Left renal cortex interstitium (tissue), 4 donors: Measurements from ENCODE around the gene NCF2. TPM values are rescaled to one million over a fixed set of nuclear protein-coding genes. Genes with fewer than 3 reads are reported as not detected.
"Not testable (repeated sequence)": the region's sequence is repeated elsewhere in the genome, so short reads cannot be mapped to it uniquely, and the experiment has no call there.

Source experiments
- DNase-seq, 4 donors: peaks; one replicate each; pipeline ENCODE4 v3.0.0-alpha.2; 2013; ENCODE audit warnings: low read depth in 4 of 4, low spot score in 2 of 4, missing footprints in 1 of 4
- polyA plus RNA-seq, 4 donors: library from polyadenylated mRNA; unstranded; fragments of 120-200 nt; gene quantifications; one replicate each; pipeline ENCODE4 v1.2.1, GENCODE V29; 2013; ENCODE audit not compliant: insufficient read length in 4 of 4

Gene NCF2
- polyA plus RNA-seq, 4 donors: 2.5 to 4.9 (median 3.1) TPM

DNA sequence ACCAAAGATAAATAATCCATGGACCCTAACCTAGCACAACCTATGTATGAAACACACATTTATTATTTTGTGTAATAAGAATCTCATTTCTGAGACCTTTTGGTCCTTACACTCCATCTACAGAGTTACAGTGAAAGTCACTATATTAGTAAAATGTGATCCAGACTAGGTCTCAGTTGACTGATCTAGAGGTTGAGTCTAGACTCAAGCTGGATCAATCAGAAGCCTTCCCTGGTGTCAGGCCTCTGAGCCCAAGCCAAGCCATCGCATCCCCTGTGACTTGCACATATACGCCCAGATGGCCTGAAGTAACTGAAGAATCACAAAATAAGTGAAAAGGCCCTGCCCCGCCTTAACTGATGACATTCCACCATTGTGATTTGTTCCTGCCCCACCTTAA, 22.7 kb upstream of the NCF2 start:
- not testable (repeated sequence) for DNase-seq

DNA sequence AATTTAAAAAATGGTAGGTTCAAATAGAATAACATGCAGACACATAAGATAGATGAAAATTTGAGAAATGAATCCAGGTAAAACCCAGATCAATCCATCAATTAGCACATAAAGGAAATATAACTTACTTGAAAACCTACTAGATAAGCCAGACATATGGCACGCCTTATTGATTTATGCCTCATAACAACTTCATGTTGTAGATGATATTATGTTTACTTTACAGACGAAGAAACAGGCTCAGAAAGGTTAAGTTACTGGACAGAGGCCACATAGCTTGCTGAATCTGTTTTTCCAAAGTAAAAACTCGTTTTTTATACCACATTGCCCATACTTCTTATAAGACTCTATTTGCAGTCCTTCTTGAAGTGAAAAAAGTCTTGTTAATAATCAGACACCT, 22.1 kb upstream of the NCF2 start:
- no peak for DNase-seq

DNA sequence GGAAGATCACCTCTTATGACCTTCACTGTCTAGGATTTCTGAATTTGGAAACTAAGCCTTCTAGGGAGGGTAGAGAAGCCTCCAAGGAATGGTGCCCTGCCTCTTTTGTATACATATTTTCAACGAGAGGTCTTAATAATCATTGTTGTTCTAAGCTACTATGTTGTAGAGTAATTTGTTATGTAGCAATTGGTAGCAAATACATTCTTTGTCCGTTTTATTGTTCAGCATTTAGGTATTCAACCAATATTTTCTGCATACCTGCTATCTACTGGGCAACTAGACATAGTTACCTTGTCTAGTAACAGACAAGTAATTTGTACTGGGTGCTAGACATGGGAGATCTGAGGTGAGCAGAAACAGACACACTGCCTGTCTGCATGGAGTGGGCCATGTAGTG, 20.8 kb upstream of the NCF2 start:
- DNase-seq: no peak

DNA sequence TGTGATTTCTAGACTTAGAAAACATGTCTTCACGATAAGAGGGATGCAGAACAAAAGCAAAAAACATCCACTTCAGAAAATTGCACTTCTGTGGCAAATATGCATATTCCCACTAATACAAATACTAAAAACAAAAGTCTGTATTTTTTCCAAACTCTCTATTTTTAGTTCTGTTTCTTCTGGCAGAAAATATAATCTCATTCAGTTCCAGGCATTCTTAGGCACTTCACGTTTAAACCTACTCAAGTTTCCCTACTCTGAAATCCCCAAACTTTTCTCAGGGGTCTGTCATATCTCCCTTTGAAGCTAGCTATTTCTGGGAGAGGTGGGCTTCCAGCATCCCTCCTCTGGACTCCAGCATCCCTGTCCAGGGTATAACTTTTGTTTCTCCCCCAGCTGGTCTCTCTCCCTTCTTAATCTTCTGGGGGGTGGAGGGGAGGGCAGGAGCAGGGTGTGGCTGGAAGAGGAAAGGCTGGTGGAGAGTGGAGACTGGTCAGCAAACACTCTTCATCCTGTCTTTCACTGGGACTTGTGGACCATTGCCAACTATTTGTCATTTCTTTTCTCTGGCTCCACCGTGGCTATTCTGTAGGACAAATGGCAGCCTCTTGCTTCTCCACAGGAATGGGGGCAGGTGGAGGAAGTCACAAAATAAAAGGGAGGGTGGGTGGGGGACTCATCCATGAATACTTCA, 19.6 kb upstream of the NCF2 start:
- DNase-seq: no peak

DNA sequence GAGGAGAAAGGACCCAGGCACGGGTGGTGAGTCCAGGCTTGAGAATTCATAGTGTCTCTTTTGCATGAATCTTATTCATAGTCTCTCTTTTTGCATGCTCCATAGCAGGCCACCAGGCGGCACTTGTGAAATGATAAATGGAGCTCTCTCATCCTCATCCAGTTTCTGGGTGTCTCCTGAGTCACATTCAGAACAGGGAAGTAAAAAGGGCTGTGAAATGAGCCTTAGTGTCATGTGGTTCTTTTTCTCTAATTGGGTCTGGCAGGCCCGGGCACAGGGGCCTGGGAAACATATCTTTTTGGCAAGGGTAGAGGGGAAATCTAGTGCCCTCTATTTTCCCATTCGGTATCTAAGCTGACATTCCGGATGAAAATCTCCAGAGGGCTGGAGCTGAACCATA, 19.1 kb upstream of the NCF2 start:
- DNase-seq: no peak

DNA sequence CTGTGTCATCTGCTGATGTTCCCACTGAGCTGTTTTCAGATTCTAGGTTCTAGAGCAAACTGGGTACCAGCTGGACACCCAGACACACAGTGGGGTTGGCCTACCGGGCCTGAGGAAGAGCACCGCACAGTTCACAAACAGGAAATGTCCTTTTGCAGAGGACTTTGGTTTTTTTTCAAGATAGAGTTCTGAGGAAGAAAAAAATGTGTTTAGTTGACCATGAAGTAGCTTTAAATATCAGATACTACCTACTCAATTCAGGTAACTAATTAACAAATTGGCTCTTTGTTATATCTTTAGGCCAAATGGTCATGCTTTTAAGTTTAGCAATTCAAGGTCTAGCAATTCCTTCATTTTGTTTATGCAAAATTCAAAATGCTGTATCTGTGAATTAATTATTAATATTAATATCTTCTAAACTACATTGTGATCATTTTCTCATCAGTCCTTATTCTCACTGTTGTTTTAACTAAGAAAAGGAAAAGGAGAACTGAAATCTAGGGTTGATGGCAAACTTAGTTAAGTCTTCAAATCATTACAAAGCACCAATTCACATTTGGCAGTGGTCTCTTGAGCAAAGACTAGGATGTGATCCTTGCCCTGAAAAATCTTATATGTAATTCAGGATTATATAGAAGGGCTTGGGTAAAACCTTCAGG, 17.2 kb upstream of the NCF2 start:
- no peak for DNase-seq

DNA sequence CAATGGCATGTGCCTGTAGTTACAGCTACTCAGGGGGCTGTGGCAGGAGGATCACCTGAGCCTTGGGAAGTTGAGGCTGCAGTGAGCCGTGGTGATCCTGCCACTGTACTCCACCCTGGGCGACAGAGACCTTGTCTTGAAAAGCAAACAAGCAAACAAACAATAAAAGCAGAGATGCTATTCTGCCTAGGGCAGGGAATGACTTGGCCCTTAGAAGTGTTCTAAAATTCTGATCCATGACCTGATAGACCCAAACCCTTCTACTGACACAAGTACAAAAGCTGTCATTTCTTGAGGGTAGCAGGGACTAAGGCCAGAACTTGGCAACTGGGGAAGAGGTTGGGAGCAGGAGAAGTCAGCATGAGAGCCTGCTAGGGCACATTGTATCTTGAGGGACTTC, 15.6 kb upstream of the NCF2 start:
- DNase-seq: no peak

DNA sequence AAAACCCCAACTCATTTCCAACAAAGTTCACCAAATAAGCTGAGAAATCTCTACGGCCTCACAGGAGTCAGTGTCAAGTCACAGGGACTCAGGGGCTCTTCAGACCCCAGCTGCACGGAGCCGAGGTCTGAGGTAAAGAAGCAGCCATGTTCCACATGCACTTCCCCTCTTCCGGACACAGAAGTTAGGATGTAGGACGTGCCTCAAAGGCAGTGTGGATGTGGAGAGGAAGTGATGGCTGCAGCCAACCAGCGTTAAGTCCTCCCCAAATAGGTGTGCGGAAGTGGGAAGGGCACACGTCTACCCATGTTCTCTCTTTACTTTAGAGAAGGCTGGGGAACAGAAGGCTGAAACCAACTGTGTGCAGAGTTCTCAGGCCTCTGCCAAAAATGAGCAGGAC, 14.6 kb upstream of the NCF2 start:
- no peak for DNase-seq

DNA sequence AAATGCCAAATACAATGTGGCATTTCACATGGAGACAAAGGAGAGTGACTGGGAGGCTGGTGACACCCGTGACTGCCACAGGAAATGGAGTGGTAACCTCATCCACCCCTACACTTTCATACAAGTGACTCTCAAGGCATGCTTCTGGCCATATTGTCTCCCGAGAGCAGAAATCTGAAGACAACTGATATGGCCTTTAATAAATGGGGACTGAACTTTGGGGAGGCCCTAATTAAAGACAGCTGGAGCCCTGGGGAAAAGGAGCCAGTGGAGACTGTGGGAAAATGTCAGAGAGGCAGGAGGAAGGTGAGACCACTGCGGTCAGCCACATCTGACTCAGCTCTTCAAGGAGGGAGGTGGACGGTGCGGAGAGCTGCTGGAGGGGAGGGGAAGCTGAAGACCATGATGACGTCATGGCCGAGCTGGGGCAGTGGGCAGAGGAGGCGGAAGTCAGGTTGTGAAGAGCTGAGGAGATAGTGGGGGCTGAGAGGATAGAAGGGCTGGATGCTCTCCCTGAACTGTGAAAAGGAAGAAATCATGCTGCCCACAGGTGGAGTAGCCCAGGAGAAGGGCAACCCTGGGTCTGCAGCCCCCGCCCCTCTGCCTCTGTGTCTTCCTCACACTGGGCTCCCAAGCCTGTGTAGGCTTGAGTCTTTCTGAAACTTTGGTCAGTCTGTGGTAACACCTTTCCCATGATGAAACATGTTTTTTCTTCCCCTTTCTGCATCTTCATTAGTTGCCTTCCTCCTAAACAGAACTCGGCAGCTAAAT, 14.0 kb upstream of the NCF2 start:
- no peak for DNase-seq

DNA sequence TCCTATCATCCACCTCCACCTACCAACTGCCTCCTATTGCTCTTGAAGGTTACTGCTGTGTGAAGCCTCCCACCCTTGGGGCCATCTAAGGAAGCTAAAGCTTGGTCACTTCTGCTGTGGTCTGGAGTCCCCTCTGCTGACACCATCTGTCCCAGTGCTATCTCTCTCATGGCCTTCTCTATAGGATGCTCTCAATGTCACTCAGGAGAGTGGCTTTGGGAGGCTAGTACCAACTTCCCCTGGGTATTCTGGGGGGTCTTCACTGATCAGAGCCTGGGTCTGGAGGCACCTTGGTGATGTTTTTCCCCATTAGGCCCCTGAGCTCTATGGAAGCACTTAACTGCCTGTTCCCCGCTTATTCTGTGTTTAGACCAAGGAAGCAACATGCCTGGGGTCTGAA, 12.3 kb upstream of the NCF2 start:
- DNase-seq: no peak

DNA sequence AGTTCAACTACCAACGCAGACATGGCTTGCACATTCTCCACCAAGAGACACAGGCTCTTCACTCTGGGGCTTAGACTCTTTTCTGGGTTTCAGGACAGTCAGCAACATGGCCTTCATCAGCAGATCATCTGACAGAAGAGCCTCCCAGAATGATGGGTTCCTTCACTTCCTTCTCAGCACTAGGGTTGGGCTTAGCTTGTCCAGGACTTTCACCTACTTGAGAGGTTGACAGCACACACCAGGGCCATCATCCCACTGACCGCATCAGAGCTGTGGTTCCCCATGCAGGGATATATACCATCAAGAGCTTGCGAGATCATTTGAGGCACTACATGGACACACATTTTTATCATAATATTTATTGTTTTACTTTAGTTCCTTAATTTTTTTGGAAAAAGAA, 10.4 kb upstream of the NCF2 start:
- DNase-seq: no peak

DNA sequence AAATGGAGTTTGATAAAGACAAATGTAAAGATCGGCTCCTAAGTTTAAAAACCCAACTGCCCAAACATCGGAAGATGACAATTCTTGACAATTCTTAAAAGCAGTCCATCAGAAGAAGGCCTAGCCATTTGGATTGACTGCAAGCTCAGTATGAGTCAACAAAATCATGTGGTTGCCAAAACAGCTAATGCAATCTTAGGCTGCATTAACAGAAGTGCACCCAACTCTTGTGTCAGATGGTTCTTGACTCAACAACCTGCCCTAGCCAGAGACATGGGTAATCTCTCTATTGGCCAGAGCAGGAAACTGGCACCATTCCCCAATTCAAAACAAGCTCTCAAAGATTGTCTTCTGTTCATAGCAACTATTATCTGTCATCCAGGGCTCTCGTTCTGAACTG, 9.9 kb upstream of the NCF2 start:
- no peak for DNase-seq

DNA sequence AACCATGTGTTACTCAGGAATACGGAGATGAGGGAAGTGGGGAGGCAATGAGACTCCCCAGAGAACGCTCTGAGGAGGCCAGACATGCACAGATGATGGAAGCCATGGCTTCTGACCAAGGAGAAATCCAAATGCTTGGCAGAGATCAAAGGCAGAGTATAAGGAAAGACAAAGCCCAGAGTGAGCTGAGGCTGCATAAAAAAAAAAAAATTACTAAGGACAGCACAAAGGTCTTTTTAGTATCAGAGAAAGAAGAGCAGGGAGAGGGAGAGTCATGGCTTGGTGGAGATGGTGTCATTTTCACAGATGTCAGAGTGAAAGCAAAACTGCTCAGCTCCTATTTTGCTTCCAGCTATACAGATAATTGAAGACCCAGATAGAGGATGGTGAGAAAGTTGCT, 8.1 kb upstream of the NCF2 start:
- no peak for DNase-seq

DNA sequence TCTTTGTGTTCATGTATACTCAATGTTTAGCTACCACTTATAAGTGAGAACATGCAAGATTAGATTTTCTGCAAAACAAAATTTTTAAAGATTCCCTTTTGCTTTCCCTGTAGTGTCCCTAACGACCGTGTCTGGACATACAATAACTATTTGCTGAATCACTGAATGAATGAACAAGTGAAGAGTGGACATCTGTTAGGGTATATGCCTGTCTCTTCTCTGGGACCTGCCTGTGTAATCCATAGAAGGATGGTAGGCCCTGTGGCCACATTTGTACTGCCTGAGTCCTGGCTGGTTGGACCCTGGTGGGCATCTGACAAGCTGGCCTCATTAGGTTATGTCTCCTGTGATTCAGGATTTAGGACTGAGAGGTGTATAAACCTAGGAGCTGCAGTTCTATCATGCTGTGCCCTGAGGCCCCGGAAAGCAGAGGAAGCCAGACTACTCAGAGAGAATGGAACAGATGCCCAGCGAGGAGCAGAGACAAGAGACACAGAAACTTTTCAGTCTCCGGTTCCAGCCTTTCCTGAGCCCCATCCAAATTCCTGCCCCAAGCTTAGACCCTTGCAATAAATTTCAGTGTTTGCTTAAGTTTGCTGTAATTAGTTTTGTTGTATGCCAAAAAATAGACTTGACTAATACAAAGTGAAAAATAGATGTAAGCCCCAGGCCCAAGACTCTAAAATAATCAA, 7.5 kb upstream of the NCF2 start:
- no peak for DNase-seq

DNA sequence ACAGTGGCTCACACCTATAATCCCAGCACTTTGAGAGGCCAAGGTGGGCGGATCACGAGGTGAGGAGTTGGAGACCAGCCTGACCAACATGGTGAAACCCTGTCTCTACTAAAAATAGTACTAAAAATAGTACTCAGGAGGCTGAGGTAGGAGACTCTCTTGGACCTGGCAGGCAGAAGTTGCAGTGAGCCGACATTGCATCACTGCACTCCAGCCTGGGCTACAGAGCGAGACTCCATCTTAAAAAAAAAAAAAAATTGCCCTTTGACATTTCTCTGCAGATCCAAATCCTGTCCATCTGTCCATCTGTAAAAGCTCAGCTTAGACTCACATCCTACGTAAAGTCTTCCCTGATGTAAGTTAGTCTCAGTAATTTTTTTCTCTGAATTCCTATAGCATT, 6.2 kb upstream of the NCF2 start:
- no peak for DNase-seq

DNA sequence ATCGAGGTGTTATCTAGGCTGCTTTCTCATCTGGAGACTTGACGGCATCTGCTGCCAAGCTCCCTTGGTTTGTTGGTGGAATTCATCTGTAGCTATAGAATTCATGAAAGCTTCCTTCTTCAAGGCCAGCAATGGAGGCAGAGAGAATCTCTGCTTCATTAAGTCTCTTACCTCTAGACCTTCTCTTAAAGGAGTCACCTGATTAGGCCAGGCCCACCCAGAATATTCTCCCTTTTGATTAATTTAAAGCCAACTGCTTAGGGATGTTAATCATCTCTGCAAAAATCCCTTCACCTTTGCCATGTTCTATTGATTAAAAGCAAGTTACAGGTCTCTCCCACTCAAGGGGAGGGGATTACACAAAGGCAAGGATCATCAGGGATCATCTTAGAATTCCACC, 5.3 kb upstream of the NCF2 start:
- DNase-seq: no peak

DNA sequence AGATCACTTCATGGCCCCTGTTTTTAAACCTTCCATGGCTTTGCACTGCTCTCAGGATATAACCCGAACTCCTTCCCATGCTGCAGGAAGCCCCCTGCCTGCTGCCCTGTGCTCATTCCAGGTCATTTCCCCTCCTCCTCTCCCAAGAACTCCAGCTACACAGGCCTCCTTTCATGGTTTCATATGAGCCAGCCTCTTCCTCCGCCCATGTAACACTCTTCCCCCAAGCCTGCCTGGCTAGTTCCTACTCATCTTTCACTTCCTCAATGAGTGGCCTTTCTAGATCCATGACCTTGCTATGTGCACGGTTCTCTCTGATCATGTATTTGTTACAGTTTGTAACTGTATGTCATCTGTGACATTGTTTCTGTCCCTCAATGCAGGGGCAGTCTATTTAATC, 3.1 kb upstream of the NCF2 start:
- no peak for DNase-seq

DNA sequence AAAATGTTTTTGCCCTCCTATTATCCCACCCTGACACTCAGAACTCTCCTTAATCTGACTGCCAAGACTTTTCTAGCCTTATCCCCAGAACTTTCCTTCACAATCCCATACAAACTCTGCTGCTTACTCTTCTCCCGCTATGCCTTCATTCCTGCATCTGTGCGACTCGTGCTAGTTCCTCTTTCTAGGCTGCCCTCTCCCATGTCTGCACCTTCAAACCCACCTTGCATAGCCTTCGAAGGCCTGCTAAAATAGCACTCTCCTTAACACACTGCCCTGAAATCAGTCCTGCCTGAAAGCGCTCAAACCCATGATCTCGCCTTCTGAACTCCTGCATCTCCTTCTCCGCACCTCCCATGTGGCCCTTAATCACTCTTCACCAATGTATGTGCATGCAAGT, 2.5 kb upstream of the NCF2 start:
- DNase-seq: no peak

DNA sequence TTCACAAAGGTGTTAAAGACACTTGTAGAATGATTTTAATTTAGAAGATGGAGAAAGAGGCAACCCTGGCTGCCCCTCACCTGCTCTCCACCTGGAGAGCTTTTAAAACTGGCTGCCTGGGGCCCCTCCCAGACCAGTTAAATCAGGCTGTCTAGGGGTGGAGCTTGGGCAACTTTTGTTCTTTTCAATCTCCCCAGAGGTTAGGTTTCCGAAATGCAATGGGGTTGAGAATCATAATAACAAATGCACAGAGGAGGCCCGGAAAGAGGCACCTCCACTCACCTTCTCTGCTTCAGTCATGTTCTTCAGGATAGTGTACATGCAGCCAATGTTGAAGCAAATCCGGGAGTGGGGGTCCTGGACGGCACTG, 400 bp downstream of the NCF2 start:
- DNase-seq: no peak

DNA sequence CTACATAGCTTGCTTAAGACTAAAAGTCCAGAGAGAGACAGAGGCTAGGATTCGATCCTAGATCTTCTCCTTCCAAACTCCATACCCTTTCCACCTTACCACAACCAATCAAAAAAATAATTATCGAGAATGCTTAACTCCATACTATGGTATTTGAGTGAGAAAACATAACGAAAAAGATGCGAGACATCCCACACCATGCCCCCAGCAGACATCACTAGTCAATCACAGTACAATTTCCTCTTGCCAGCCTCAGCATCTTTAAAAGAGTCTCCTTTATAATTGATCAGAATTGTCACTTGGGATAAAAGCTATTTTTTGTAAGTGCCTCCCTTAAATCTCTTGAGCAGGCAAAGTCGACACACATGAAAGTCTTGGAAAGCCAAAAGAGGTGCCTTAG, 875 bp downstream of the NCF2 start:
- DNase-seq: no peak

DNA sequence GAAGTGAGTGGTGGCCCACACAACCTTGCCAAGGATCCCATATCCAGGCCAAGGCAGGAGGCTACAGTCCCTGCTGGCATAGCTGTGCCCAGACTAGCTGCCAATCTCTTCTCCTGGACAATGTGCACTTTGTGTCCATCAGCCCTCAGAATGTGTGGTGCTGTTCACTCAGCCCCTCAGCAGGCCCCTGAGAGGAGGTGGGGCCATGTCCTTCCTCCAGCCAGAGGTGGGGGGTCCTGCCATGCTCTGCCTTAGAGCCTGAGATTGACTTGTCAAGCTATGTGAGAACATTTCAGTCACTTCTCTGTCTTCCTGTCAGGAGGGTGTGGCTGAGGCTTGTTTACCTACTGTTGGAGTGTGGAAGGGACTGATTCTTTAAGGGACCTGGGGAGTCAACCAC, 1.4 kb downstream of the NCF2 start:
- DNase-seq: no peak

DNA sequence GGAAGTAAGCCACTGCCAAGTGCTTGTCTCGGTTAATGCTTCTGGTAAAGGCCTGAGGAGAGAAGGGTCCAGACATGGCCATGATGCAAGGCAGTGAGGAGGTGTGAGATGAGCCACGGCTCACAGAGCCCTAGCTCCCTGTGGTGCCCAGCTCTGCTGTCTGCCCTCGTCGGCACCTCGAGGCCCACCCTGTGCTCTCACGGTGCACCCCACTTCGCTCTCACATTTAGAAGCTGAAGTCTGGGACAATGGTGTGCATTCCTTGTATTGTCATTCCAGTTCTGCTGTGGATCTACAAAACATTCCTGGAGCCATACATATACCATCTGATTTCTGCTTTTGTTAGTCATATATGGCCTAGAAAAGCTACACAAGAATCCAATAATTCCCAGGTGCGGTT, 3.3 kb downstream of the NCF2 start:
- DNase-seq: no peak
